Muscle layer of duodenum (tissue), 2 donors: ENCODE data around the gene SLC39A9.

Source experiments
- H3K27ac ChIP-seq: one replicate; pipeline ENCODE4 v1.7.0; 2013; ENCODE audit warnings: mild to moderate bottlenecking, low read length
- H3K27me3 ChIP-seq: one replicate; pipeline ENCODE4 v1.7.0; 2013; ENCODE audit warnings: low read depth, mild to moderate bottlenecking, control low read depth, low read length
- H3K36me3 ChIP-seq, 2 donors: one replicate each; pipeline ENCODE4 v1.7.0; 2013; ENCODE audit warnings: low read length in 2 of 2, control low read depth in 1 of 2, mild to moderate bottlenecking in 1 of 2; ENCODE audit not compliant: insufficient read depth in 2 of 2, control insufficient read depth in 1 of 2
- H3K4me1 ChIP-seq, 2 donors: one replicate each; pipeline ENCODE4 v1.7.0; 2013; ENCODE audit warnings: low read length in 2 of 2, mild to moderate bottlenecking in 2 of 2, control low read depth in 1 of 2, moderate library complexity in 1 of 2; ENCODE audit not compliant: insufficient read depth in 2 of 2, control insufficient read depth in 1 of 2
- H3K4me3 ChIP-seq, 2 donors: one replicate each; pipeline ENCODE4 v1.7.0; 2013; ENCODE audit warnings: low read length in 2 of 2, low read depth in 1 of 2, mild to moderate bottlenecking in 1 of 2
- H3K9me3 ChIP-seq, 2 donors: one replicate each; pipeline ENCODE4 v1.7.0; 2013; ENCODE audit warnings: low read length in 2 of 2, control low read depth in 1 of 2, mild to moderate bottlenecking in 1 of 2; ENCODE audit not compliant: control insufficient read depth in 1 of 2
- donor health status: healthy.

The SLC39A9 gene

GRCh38 chr14:69427596-69427995 is 29.1 kb downstream of the SLC39A9 start:
- H3K36me3 ChIP-seq: peaks cover 22% of the 10 kb centered on the region in 2 donors
- H3K4me3 ChIP-seq: no peak overlapping the region
- no peaks in the 10 kb centered on the region for H3K27me3 ChIP-seq
- no peaks in the 10 kb centered on the region for H3K4me1 ChIP-seq
- no peaks in the 10 kb centered on the region for H3K9me3 ChIP-seq
- no peak overlapping the region for H3K27ac ChIP-seq

DNA sequence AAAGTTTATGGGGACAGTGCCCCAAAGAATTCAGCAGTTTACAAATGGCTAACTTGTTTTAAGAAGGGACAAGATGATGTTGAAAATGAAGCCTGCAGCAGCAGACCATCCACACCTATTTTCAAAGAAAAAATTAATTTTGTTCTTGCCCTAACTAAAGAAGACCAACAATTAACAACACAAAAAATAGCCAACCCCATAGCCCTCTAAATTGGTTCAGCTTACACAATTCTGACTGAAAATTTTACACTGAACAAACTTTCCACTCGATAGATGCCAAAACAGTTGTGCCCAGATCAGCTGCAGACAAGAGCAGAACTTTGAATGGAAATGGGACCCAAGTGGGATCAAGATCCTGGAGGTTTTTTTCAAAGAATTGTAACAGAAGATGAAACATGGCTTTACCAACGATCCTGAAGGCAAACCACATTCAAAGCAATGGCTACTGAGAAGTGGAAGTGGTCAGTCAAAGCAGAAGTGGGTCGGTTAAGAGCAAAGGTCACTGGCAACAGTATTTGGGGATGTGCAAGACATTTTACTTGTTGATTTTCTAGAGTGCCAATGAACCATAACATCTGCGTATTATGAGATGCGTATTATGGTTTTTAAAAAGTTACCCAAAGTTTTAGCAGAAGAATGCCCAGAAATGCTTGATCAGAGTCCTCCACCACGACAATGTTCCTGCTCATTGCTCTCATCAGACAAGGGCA is 30.0 kb downstream of the SLC39A9 start:
- Histone ChIP-seq H3K4me3 (no peak overlapping the region), H3K27ac (no peak overlapping the region), H3K9me3 (no peaks in the 10 kb centered on the region), H3K27me3 (no peaks in the 10 kb centered on the region), H3K36me3 (peaks cover 22% of the 10 kb centered on the region in 2 donors), H3K4me1 (no peaks in the 10 kb centered on the region)

GRCh38 chr14:69429643-69430042 is 31.2 kb downstream of the SLC39A9 start:
- H3K4me1 ChIP-seq: no peaks in the 10 kb centered on the region
- H3K36me3 ChIP-seq: peaks cover 18 to 20% of the 10 kb centered on the region in 2 donors

GRCh38 chr14:69430306-69430939 is 31.9 kb downstream of the SLC39A9 start:
- no peaks in the 10 kb centered on the region for H3K27me3 ChIP-seq
- H3K9me3 ChIP-seq: no peaks in the 10 kb centered on the region
- no peak overlapping the region for H3K4me3 ChIP-seq
- peaks cover 12 to 16% of the 10 kb centered on the region in 2 donors for H3K36me3 ChIP-seq
- no peaks in the 10 kb centered on the region for H3K4me1 ChIP-seq
- H3K27ac ChIP-seq: no peak overlapping the region

More at GRCh38 chr14:69429643-69430042, 31.2 kb downstream of the SLC39A9 start:
- Histone ChIP-seq H3K9me3 (no peaks in the 10 kb centered on the region), H3K27me3 (no peaks in the 10 kb centered on the region), H3K4me3 (no peak overlapping the region), H3K27ac (no peak overlapping the region)

GRCh38 chr14:69432364-69432763 is 33.9 kb downstream of the SLC39A9 start:
- H3K27me3 ChIP-seq: no peaks in the 10 kb centered on the region
- H3K27ac ChIP-seq: no peak overlapping the region
- H3K36me3 ChIP-seq: no peaks in the 10 kb centered on the region
- H3K4me3 ChIP-seq: no peak overlapping the region
- H3K4me1 ChIP-seq: no peaks in the 10 kb centered on the region
- H3K9me3 ChIP-seq: no peaks in the 10 kb centered on the region

DNA sequence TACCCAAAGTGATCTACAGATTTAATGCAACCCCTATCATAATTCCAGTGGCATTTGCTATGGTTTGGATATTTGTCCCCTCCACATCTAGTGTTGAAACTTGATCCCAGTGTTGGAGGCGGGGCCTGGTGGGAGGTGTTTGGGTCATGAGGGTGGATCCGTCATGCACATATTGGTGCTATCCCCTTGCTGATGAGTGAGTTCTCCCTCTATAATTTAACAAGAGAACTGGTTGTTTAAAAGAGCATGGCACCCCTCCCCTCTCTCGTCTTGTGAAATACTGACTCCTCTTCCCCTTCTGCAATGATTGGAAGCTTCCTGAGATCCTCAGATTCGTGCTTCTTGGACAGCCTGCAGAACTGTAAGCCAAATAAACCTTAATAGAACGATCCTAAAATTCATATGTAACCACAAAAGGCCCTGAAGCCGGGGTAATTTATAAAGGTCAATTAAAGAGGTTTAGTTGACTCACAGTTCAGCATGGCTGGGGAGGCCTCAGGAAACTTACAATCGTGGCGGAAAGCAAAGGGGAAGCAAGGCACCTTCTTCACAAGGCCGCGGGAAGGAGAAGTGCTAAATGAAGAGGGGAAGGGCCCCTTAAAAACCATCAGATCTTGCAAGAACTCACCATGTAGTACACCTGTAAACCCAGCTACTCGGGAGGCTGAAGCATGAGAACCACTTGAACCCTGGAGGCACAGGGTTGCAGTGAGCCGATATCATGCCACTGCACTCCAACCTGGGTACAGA is 41.2 kb downstream of the SLC39A9 start:
- H3K36me3 ChIP-seq: peaks cover 4 to 11% of the 10 kb centered on the region in 2 donors
- no peaks in the 10 kb centered on the region for H3K9me3 ChIP-seq
- H3K4me1 ChIP-seq: no peaks in the 10 kb centered on the region
- no peak overlapping the region for H3K4me3 ChIP-seq
- no peaks in the 10 kb centered on the region for H3K27me3 ChIP-seq
- no peak overlapping the region for H3K27ac ChIP-seq

- H3K27me3 ChIP-seq: no peaks in the 10 kb centered on the region
- H3K27ac ChIP-seq: no peak overlapping the region
- H3K36me3 ChIP-seq: peaks cover 4 to 11% of the 10 kb centered on the region in 2 donors
- H3K9me3 ChIP-seq: no peaks in the 10 kb centered on the region
- no peaks in the 10 kb centered on the region for H3K4me1 ChIP-seq
- no peak overlapping the region for H3K4me3 ChIP-seq
Observed at GRCh38 chr14:69441948-69442347, 43.5 kb downstream of the SLC39A9 start.

DNA sequence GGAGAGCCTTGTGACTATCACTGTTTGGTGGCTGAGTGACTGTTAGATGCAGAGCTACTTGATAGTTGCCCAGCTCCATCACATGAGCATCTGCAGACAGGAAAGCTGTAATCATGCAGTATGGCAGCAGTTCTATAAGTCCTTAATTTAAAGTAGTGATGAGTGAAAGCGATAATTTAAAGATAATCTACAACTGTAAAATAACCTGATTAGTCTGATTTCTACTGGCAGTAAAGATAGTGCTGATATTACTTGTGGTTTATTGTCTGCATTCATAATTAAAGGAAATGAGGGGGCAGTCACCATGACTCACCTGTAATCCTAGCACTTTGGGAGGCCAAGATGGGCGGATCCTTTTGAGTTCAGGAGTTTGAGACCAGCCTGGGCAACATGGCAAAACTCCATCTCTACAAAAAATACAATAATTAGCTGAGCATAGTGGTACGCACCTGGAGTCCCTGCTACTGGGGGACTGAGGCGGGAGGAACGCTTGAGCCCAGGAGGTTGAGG is 44.9 kb downstream of the SLC39A9 start:
- H3K4me1 ChIP-seq: no peaks in the 10 kb centered on the region
- peaks cover 4 to 11% of the 10 kb centered on the region in 2 donors for H3K36me3 ChIP-seq
- H3K4me3 ChIP-seq: no peak overlapping the region
- no peak overlapping the region for H3K27ac ChIP-seq
- H3K9me3 ChIP-seq: no peaks in the 10 kb centered on the region
- no peaks in the 10 kb centered on the region for H3K27me3 ChIP-seq

DNA sequence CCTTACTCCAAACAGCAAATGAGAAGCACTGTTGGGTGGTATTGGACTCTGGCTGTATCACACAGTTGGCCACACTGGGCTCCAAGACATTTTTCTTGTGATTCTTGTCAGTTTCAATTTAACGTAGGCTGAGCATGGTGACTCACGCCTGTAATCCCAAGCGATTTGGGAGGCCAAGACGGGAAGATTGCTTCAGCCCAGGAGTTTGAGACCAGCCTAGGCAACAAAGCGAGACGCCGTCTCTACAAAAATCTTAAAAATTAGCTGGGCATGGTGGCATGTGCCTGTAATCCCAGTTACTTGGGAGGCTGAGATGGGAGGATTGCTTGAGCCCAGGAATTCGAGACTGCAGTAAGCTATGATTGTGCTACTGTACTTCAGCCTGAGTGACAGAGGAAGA is 50.7 kb downstream of the SLC39A9 start:
- Histone ChIP-seq H3K27me3 (no peaks in the 10 kb centered on the region), H3K4me1 (no peaks in the 10 kb centered on the region), H3K4me3 (no peak overlapping the region), H3K27ac (no peak overlapping the region), H3K36me3 (peaks cover 0 to under 1% of the 10 kb centered on the region in 2 donors), H3K9me3 (no peaks in the 10 kb centered on the region)

DNA sequence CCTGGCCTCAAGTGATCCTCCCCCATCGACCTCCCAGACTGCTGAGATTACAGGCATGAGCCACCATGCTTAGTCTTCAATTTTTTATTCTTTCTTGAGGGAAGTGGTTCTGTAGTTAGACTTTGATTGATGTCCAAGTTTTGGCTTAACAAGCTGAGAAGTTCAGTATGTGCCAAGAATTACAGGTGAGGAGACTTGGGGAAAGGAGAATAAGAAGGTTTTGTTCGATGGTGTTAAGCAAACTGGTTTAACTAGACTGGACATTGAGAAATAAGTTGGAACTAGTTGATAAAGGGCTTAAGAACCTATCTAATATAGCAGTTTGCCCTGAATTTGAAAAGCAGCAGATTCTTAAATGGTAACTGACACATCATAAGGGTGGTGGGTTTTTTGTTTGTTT is 53.4 kb downstream of the SLC39A9 start:
- Histone ChIP-seq H3K36me3 (peaks cover 17 to 26% of the 10 kb centered on the region in 2 donors), H3K27ac (no peak overlapping the region), H3K4me1 (no peaks in the 10 kb centered on the region), H3K4me3 (no peak overlapping the region), H3K27me3 (no peaks in the 10 kb centered on the region), H3K9me3 (no peaks in the 10 kb centered on the region)

DNA sequence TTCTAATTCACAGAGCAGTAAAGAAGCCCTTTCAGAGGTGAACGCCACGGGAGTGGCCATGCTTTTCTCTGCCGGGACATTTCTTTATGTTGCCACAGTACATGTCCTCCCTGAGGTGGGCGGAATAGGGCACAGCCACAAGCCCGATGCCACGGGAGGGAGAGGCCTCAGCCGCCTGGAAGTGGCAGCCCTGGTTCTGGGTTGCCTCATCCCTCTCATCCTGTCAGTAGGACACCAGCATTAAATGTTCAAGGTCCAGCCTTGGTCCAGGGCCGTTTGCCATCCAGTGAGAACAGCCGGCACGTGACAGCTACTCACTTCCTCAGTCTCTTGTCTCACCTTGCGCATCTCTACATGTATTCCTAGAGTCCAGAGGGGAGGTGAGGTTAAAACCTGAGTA is 59.9 kb downstream of the SLC39A9 start:
- Histone ChIP-seq H3K27ac (no peak overlapping the region), H3K4me1 (no peaks in the 10 kb centered on the region), H3K27me3 (no peaks in the 10 kb centered on the region), H3K4me3 (no peak overlapping the region), H3K9me3 (no peaks in the 10 kb centered on the region), H3K36me3 (peaks cover 27 to 44% of the 10 kb centered on the region in 2 donors)
